ENCODE data around the gene PRKCH.

- TF ChIP-seq POLR2A (IDR thresholded peaks at IDR 0.05; ENCODE audit: low read depth, low read length): no peak
- TF ChIP-seq TAF1 (IDR thresholded peaks at IDR 0.05; ENCODE audit: low read depth, low read length): no peak
- TF ChIP-seq POLR2AphosphoS5 (IDR thresholded peaks at IDR 0.05; ENCODE audit: low read depth, low read length): no peak
- no peak for TF ChIP-seq SPI1 (IDR thresholded peaks at IDR 0.05; ENCODE audit: low read depth, low read length)
- TF ChIP-seq POU2F2 (IDR thresholded peaks at IDR 0.05; ENCODE audit: low read depth, low read length): no peak
- no peak for TF ChIP-seq PAX5 (IDR thresholded peaks at IDR 0.05; ENCODE audit: insufficient read depth, low read length, severe bottlenecking)
These were observed 211.4 kb downstream of the PRKCH start for GRCh38 chr14:61532763-61533162.
